Omental fat pad (tissue), 4 donors: ENCODE data around the gene BICC1. TPM values are rescaled to one million over a fixed set of nuclear protein-coding genes. Genes with fewer than 3 reads are reported as not detected.
"Not testable (repeated sequence)": the region's sequence is repeated elsewhere in the genome, so short reads cannot be mapped to it uniquely, and the experiment has no call there.

Source experiments
- ATAC-seq: fragments of 150-250 bp; one replicate; pipeline ENCODE4 v1.9.1; 2016; ENCODE audit warnings: mild to moderate bottlenecking, moderate library complexity; ENCODE audit not compliant: low FRiP score
- DNase-seq: peaks from one replicate; pipeline ENCODE4 v3.0.0-alpha.2; 2019; ENCODE audit warnings: low spot score
- total RNA-seq, 4 donors: library from RNA; depleted of rRNA; stranded (reverse); fragments of >200 nt; gene quantifications; one replicate each; pipeline ENCODE4 v1.1.0, GENCODE V29; 2016
- TF ChIP-seq, protein P1 (sequence below), 3 donors: fragments of 450-650 bp; IDR thresholded peaks; one replicate each; pipeline ENCODE4 v1.5.1; 2016 to 2017; ENCODE audit warnings: antibody characterized with exemption in 3 of 3, mild to moderate bottlenecking in 3 of 3, moderate library complexity in 2 of 3

The BICC1 gene
- total RNA-seq, 4 donors from 2014 or later = 14.8 to 44.6 (median 27.2) TPM

- DNase-seq = no peak
- TF ChIP-seq, protein P1, sequence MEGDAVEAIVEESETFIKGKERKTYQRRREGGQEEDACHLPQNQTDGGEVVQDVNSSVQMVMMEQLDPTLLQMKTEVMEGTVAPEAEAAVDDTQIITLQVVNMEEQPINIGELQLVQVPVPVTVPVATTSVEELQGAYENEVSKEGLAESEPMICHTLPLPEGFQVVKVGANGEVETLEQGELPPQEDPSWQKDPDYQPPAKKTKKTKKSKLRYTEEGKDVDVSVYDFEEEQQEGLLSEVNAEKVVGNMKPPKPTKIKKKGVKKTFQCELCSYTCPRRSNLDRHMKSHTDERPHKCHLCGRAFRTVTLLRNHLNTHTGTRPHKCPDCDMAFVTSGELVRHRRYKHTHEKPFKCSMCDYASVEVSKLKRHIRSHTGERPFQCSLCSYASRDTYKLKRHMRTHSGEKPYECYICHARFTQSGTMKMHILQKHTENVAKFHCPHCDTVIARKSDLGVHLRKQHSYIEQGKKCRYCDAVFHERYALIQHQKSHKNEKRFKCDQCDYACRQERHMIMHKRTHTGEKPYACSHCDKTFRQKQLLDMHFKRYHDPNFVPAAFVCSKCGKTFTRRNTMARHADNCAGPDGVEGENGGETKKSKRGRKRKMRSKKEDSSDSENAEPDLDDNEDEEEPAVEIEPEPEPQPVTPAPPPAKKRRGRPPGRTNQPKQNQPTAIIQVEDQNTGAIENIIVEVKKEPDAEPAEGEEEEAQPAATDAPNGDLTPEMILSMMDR (IDR thresholded peaks at IDR 0.05) = no peak
- ATAC-seq = no peak
These were observed 342.1 kb downstream of the BICC1 start for GRCh38 chr10:58854811-58855210.

- peak; percentile 96 for ATAC-seq
- TF ChIP-seq, protein P1 (IDR thresholded peaks at IDR 0.05) = no peak
These were observed 344.0 kb downstream of the BICC1 start for GRCh38 chr10:58856508-58857240.

GRCh38 chr10:58857251-58857805, 344.7 kb downstream of the BICC1 start:
- ATAC-seq (no peak), DNase-seq (no peak)
- TF ChIP-seq, protein P1 (IDR thresholded peaks at IDR 0.05) = no peak

More at GRCh38 chr10:58856508-58857240, 344.0 kb downstream of the BICC1 start:
- no peak for DNase-seq

DNA sequence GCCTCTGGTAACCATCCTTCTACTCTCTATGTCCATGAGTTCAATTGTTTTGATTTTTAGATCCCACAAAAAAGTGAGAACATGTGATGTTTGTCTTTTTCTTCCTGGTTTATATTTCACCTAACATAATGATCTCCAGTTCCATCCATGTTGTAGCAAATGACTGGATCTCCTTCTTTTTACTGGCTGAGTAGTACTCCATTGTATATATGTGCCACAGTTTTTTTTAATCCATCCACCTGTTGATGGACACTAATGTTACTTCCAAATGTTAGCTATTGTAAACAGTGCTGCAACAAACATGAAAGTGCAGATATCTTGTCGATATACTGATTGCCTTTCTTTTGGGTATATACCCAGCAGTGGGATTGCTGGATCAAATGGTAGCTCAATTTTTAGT, 345.5 kb downstream of the BICC1 start:
- ATAC-seq, DNase-seq: not testable (repeated sequence)

DNA sequence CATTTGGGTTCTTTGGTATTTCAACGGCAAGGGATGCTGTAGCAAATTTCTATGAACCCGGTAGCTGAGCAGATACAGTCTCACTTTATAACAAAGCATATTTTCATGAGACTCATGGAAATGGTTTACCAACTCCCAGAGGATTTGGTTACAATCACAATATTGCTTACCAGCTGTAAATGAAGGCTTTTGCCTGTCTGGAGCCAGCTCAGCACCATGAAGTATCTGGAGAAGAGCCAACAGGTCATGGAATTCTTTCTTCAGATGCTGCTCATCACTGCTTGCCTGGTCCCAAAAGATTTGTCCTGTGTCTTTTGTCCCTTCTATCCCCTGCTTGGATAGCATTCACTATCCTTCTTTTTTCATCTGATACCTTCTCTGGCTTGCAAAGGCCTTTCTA, 346.9 kb downstream of the BICC1 start:
- ATAC-seq (no peak), DNase-seq (no peak)
- TF ChIP-seq, protein P1 (IDR thresholded peaks at IDR 0.05) = no peak

DNA sequence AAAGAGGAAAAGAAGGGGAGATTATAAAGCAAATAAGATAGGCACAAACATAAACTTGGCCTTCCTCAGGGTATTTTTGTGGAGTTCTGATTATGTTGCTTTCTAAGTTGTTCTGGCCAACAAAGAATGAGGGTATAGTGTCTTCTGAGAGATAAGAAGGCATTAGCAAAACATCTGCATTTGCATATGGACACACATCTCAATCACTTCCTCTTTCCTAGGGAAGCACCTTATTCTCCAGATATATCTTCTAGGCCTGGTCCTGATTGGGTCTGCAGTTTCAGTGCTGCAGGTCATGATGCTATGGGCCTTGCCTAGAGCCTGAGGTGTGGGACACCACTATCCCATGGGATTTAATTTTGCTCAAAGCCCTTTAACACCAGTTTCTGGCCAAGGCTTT, 355.0 kb downstream of the BICC1 start:
- DNase-seq (no peak), ATAC-seq (no peak)
- TF ChIP-seq, protein P1 (IDR thresholded peaks at IDR 0.05) = no peak

DNA sequence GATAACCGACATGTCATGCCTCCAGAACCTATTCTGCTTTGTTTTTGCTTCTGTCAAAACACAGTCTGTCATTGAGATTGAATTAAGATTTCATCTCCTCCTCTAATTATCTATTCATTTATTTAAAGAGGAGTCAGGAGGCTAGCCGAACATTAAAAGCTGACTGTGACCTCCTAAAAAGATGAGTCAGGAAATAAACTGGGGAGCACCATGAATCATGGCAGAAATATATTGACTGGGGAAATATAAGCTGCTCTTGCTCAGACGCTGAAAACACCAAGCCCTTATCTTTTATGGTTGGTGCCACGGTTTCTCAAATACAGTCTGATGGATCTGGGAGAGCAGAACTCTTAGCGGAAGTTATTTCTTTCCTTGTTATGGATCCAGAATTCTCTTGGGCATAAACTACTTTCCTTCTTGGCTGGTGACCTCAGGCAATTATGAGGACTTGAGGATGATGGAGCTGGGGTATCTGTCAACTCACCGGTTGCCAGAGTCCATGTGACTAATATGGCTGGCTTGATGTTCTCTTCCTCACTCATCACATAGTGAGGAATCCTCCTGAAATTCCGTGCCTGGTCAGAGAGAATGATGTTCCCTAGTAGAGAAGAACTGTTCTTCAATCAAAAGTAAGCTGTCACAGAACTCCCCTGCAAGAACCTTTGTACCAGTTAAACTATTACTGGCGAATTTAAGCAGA, 356.2 kb downstream of the BICC1 start:
- ATAC-seq = no peak
- no peak for DNase-seq
- TF ChIP-seq, protein P1 (IDR thresholded peaks at IDR 0.05) = no peak
